Astrocyte (in vitro differentiated cells and primary cell): Measurements from ENCODE around the gene CEP83.
"Not testable (repeated sequence)": the region's sequence is repeated elsewhere in the genome, so short reads cannot be mapped to it uniquely, and the experiment has no call there.

Source experiments
- CTCF ChIP-seq: IDR thresholded peaks from 2 replicates; pipeline ENCODE4 v1.5.1; 2011; ENCODE audit warnings: low read depth, mild to moderate bottlenecking, inconsistent platforms, low read length, moderate library complexity; ENCODE audit not compliant: insufficient read depth
- EZH2 ChIP-seq: IDR thresholded peaks from 2 replicates; pipeline ENCODE4 v1.6.1; 2012; ENCODE audit warnings: mild to moderate bottlenecking, low read length, inconsistent platforms; ENCODE audit not compliant: insufficient read depth

DNA sequence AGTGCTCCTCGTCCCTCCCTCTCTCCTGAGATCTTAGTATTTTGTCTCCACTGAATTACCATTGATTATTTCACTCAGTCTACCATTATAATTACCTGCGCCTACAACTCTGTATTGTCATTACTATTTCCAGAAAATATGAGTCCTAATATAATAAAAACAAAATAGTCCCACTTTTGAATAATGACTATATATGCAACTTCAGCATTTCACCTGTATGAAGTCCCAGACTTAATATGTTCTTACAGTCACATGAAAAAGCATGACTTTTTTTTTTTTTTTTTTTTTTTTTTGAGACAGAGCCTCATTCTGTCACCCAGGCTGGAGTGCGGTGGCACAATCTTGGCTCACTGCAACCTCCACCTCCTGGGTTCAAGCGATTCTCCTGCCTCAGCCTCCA, 63.7 kb downstream of the CEP83 start:
- TF ChIP-seq CTCF, EZH2: not testable (repeated sequence)
